Measurements from ENCODE around the gene KRT37.

Gene KRT37

GRCh38 chr17:41452281-41452680, 27.9 kb upstream of the KRT37 start:
- no peak overlapping the region for H3K27ac ChIP-seq
- H3K4me3 ChIP-seq (ENCODE audit: low read depth, low read length) = no peak overlapping the region
- in situ Hi-C loops (cut with HindIII; ENCODE audit: low pct_ligation_motif_present, low sequenced_read_pairs) = no loop called here
- H3K27me3 ChIP-seq (replicated peaks) = no peaks in the 10 kb centered on the region
- TF ChIP-seq CTCF (IDR thresholded peaks at IDR 0.05; ENCODE audit: low read depth, low read length, missing control alignments) = no peak
- H3K36me3 ChIP-seq (replicated peaks) = no peaks in the 10 kb centered on the region
- DNase-seq = no peak

GRCh38 chr17:41451154-41451728, 26.9 kb upstream of the KRT37 start:
- no peaks in the 10 kb centered on the region for H3K36me3 ChIP-seq (replicated peaks)
- no peak overlapping the region for H3K27ac ChIP-seq
- H3K27me3 ChIP-seq (replicated peaks) = no peaks in the 10 kb centered on the region
- H3K4me3 ChIP-seq (ENCODE audit: low read depth, low read length) = no peak overlapping the region
- no peak for TF ChIP-seq CTCF (IDR thresholded peaks at IDR 0.05; ENCODE audit: low read depth, low read length, missing control alignments)
- DNase-seq = no peak
- in situ Hi-C loops (cut with HindIII; ENCODE audit: low pct_ligation_motif_present, low sequenced_read_pairs) = no loop called here

GRCh38 chr17:41449008-41449407, 24.6 kb upstream of the KRT37 start:
- H3K27me3 ChIP-seq (replicated peaks) = no peaks in the 10 kb centered on the region
- no peak for DNase-seq

GRCh38 chr17:41448506-41448905, 24.1 kb upstream of the KRT37 start:
- Histone ChIP-seq H3K27me3 (replicated peaks) (no peaks in the 10 kb centered on the region), H3K36me3 (replicated peaks) (no peaks in the 10 kb centered on the region), H3K27ac (no peak overlapping the region), H3K4me3 (ENCODE audit: low read depth, low read length) (no peak overlapping the region)
- no peak for TF ChIP-seq CTCF (IDR thresholded peaks at IDR 0.05; ENCODE audit: low read depth, low read length, missing control alignments)
- in situ Hi-C loops (cut with HindIII; ENCODE audit: low pct_ligation_motif_present, low sequenced_read_pairs) = no loop called here
- no peak for DNase-seq

More at GRCh38 chr17:41449008-41449407, 24.6 kb upstream of the KRT37 start:
- Histone ChIP-seq H3K27ac (no peak overlapping the region), H3K4me3 (ENCODE audit: low read depth, low read length) (no peak overlapping the region), H3K36me3 (replicated peaks) (no peaks in the 10 kb centered on the region)
- TF ChIP-seq CTCF (IDR thresholded peaks at IDR 0.05; ENCODE audit: low read depth, low read length, missing control alignments) = no peak
- in situ Hi-C loops (cut with HindIII; ENCODE audit: low pct_ligation_motif_present, low sequenced_read_pairs) = no loop called here

GRCh38 chr17:41446806-41447205, 22.4 kb upstream of the KRT37 start:
- in situ Hi-C loops (cut with HindIII; ENCODE audit: low pct_ligation_motif_present, low sequenced_read_pairs) = no loop called here
- peak; percentile 33 for DNase-seq
- H3K27me3 ChIP-seq (replicated peaks) = no peaks in the 10 kb centered on the region
- no peaks in the 10 kb centered on the region for H3K36me3 ChIP-seq (replicated peaks)
- no peak overlapping the region for H3K4me3 ChIP-seq (ENCODE audit: low read depth, low read length)
- H3K27ac ChIP-seq = peak overlapping the region; percentile 69
- no peak for TF ChIP-seq CTCF (IDR thresholded peaks at IDR 0.05; ENCODE audit: low read depth, low read length, missing control alignments)

GRCh38 chr17:41444640-41445039, 20.3 kb upstream of the KRT37 start:
- no peak overlapping the region for H3K4me3 ChIP-seq (ENCODE audit: low read depth, low read length)
- no peak overlapping the region for H3K27ac ChIP-seq
- H3K27me3 ChIP-seq (replicated peaks) = no peaks in the 10 kb centered on the region
- DNase-seq = no peak
- no peak for TF ChIP-seq CTCF (IDR thresholded peaks at IDR 0.05; ENCODE audit: low read depth, low read length, missing control alignments)
- H3K36me3 ChIP-seq (replicated peaks) = no peaks in the 10 kb centered on the region
- in situ Hi-C loops (cut with HindIII; ENCODE audit: low pct_ligation_motif_present, low sequenced_read_pairs) = no loop called here

Measured in brain microvascular endothelial cell (primary cell).